Ureter (tissue), 1 donor: ENCODE measurements around the gene HTT-AS. TPM values are rescaled to one million over a fixed set of nuclear protein-coding genes. Genes with fewer than 3 reads are reported as not detected.
"Not testable (repeated sequence)": the region's sequence is repeated elsewhere in the genome, so short reads cannot be mapped to it uniquely, and the experiment has no call there.

Experiments
- DNase-seq: peaks from one replicate; pipeline ENCODE4 v3.0.0-alpha.2; 2020; ENCODE audit warnings: low spot score
- total RNA-seq: library from RNA; stranded (reverse); gene quantifications from one replicate; pipeline ENCODE4 v1.2.4, GENCODE V29; 2023
- donor health status: DM: yes; HTN: yes; CAD: no.

HTT-AS gene
- total RNA-seq, 1 donor from 2014 or later = not detected

- not testable (repeated sequence) for DNase-seq
Measured at GRCh38 chr4:3051141-3051897, 23.0 kb downstream of the HTT-AS start.

- DNase-seq = peak; percentile 66
Measured at GRCh38 chr4:3047464-3048286, 26.7 kb downstream of the HTT-AS start.

- no peak for DNase-seq
Measured at GRCh38 chr4:3046623-3047022, 27.7 kb downstream of the HTT-AS start.

GRCh38 chr4:3046162-3046561 is 28.2 kb downstream of the HTT-AS start:
- no peak for DNase-seq

GRCh38 chr4:3044870-3045819 is 29.2 kb downstream of the HTT-AS start:
- DNase-seq = no peak

- no peak for DNase-seq
Measured at GRCh38 chr4:3043282-3044020, 30.9 kb downstream of the HTT-AS start.

GRCh38 chr4:3042226-3042625 is 32.1 kb downstream of the HTT-AS start:
- DNase-seq = no peak

GRCh38 chr4:3041192-3042142 is 32.9 kb downstream of the HTT-AS start:
- peak; percentile 62 for DNase-seq

- DNase-seq = no peak
Measured at GRCh38 chr4:3040452-3041191, 33.7 kb downstream of the HTT-AS start.

- no peak for DNase-seq
Measured at GRCh38 chr4:3039706-3040366, 34.5 kb downstream of the HTT-AS start.

- no peak for DNase-seq
Measured at GRCh38 chr4:3037957-3038461, 36.3 kb downstream of the HTT-AS start.

GRCh38 chr4:3036131-3036952 is 38.0 kb downstream of the HTT-AS start:
- DNase-seq = no peak

- DNase-seq = no peak
Measured at GRCh38 chr4:3035674-3036073, 38.7 kb downstream of the HTT-AS start.

GRCh38 chr4:3035249-3035648 is 39.1 kb downstream of the HTT-AS start:
- no peak for DNase-seq

GRCh38 chr4:3034231-3034630 is 40.1 kb downstream of the HTT-AS start:
- no peak for DNase-seq

- peak; percentile 65 for DNase-seq
Measured at GRCh38 chr4:3031357-3032082, 42.8 kb downstream of the HTT-AS start.
